Ovary (tissue), 3 donors: Measurements from ENCODE around the gene KRT73.

ENCODE experiments used
- EP300 ChIP-seq: sonication (generic); formaldehyde crosslinking; IDR thresholded peaks from one replicate; pipeline ENCODE4 v1.6.1; 2017; ENCODE audit warnings: antibody characterized with exemption
- POLR2A ChIP-seq: fragments of 450-650 bp; IDR thresholded peaks from one replicate; pipeline ENCODE4 v1.6.1; 2017; ENCODE audit warnings: antibody characterized with exemption, mild to moderate bottlenecking, moderate library complexity
- TF ChIP-seq, protein P1 (sequence below), 3 donors: fragments of 450-650 bp in 2 of 3; fragments of 200-600 bp in 1 of 3; IDR thresholded peaks; one replicate each; pipeline versions ENCODE4 v1.5.1 to v1.8.0; 2016 to 2022; ENCODE audit warnings: antibody characterized with exemption in 3 of 3, mild to moderate bottlenecking in 1 of 3
- donor health status: DM: no; HTN: no; CAD: no.

- TF ChIP-seq, protein P1, sequence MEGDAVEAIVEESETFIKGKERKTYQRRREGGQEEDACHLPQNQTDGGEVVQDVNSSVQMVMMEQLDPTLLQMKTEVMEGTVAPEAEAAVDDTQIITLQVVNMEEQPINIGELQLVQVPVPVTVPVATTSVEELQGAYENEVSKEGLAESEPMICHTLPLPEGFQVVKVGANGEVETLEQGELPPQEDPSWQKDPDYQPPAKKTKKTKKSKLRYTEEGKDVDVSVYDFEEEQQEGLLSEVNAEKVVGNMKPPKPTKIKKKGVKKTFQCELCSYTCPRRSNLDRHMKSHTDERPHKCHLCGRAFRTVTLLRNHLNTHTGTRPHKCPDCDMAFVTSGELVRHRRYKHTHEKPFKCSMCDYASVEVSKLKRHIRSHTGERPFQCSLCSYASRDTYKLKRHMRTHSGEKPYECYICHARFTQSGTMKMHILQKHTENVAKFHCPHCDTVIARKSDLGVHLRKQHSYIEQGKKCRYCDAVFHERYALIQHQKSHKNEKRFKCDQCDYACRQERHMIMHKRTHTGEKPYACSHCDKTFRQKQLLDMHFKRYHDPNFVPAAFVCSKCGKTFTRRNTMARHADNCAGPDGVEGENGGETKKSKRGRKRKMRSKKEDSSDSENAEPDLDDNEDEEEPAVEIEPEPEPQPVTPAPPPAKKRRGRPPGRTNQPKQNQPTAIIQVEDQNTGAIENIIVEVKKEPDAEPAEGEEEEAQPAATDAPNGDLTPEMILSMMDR (IDR thresholded peaks at IDR 0.05) = no peak
- TF ChIP-seq EP300 (no peak), POLR2A (no peak)
Observed at GRCh38 chr12:52647601-52648000, 29.2 kb upstream of the KRT73 start.
